ENCODE results near the gene PLEKHM3.

Gene PLEKHM3

GRCh38 chr2:208025037-208025813 is at the start of gene PLEKHM3:
TSS of gene PLEKHM3 (minus strand) at chr2:208025527. CDS start at chr2:208001639, 23,888 bp downstream.
- DNase-seq (ENCODE audit: low read depth): peak; percentile 54

DNA sequence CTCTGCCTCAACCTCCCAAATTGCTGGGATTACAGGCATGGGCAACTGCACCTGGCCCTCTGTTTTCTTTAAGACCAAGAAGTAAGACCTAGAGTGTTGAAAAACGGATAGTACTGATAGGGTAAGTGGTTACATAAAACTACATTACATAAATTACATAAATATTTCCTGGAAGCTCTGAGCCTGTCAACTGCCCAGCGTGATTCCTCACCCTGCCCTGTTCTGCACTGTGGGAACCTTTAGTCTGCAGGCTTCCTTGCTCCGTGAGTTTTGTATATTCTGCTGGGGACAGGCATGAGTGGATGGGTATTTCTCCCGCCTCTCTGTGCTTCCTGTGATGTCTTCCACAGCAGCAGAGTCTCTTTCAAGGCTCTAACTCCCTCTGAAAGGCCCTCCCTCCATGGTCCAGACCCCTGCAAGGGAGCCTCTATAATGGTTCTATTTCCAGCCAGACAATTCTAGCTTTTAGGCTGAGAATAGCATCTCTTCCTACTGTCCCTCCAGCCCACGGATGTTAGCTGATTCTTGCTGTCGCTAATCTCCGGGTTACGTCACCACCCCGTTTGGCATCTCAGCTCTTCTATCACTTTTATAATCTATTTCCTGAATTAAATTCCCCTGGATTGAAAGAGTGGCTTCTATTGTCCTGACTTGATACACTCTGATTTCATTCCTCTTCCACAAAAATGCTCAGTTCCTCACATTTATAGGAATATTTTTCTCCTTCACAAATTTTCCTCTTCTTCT is 49.5 kb upstream of the PLEKHM3 start:
- DNase-seq (ENCODE audit: low read depth): no peak

- DNase-seq (ENCODE audit: low read depth): peak; percentile 10
Observed at GRCh38 chr2:208072250-208072892, 47.0 kb upstream of the PLEKHM3 start.

DNA sequence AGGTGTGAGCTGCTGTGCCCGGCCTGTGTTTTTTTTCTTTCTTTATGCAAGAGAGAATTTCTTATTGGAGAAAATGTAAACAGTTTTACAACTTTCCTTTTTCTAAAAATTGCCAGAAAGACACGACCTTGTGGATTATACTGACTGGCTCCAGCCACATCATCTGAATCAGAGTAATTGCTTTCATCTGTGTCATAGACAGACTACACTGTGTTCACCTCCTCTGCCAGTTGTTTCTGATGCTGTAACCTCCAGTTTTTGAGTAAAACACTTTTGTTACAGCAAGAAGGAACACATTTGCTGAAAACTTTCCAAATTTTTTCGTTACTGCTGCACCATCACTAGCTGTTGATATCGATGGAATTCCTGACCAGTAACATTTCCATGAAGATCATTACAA is 43.9 kb upstream of the PLEKHM3 start:
- no peak for DNase-seq (ENCODE audit: low read depth)

- DNase-seq (ENCODE audit: low read depth): no peak
Observed at GRCh38 chr2:208066016-208066415, 40.7 kb upstream of the PLEKHM3 start.

- DNase-seq (ENCODE audit: low read depth): no peak
Observed at GRCh38 chr2:208065476-208065875, 40.1 kb upstream of the PLEKHM3 start.

DNA sequence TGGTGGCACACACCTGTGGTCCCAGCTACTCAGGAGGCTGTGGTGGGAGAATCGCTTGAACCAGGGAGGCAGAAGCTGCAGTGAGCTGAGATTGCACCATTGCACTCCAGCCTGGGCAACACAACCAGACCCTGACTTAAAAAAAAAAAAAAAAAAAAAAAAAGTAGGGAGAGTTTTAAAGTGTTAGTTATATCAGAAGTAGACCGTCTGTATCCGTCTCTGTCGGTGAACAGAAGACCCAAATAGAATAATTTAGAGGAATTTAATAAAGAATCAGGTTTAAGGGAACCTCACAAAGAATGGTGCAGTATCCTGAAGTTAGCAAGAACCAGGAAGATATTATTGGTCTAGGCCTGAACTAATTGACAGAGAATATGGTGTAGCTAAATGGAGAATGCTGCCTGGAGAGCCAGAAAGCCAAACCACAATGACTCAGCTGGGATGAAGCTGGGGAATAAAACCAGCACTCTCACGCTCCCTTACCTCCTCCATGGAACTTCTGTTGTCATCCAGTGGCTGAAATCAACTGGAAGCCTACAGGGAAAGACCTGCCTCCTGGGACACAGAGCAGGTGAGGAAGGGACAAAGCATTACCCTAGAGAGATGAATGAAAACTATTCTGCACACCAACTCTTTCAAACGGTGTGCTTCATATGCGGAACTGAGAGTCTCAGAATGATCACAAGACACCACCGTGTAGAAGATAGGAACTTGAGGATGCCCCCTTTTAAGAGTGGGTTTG is 39.1 kb upstream of the PLEKHM3 start:
- no peak for DNase-seq (ENCODE audit: low read depth)

GRCh38 chr2:208062961-208063360 is 37.6 kb upstream of the PLEKHM3 start:
- DNase-seq (ENCODE audit: low read depth): no peak

DNA sequence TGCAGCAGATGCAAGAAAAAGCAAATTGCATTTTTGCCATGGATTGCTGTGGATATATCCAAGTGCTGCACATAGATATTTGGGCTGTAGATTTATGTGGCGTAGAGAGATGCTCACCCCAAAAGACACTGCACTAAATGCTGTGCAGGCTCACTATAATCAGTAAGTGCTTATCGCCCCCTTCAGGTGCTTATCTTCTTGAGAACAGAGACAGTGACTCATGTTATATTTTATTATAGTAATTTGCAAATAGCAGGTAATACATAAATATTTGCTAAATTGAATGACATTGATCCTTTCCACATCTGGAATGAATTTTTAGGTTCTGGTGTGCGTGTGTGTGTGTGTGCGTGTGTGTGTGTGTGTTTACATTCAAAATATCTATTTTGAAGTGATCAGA is 36.8 kb upstream of the PLEKHM3 start:
- DNase-seq (ENCODE audit: low read depth): no peak

DNA sequence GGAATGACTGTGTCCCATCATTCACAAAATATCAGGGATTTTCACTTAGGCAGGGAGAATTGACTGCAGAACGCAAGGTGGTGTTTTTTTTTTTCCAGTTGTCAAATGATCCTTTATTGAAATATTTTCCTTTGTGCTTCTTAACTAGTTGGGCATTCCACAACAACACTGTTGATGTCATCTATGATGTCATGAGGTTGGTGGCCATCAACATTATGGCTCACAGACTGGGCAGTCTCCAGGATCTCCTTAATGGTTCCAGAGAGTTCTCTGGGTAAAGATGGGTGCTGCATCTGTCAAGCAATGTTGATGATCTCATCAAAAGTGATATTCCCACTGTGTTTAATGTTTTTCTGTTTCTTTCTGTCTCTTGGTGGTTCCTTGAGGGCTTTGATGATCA is 31.8 kb upstream of the PLEKHM3 start:
- DNase-seq (ENCODE audit: low read depth): no peak

- no peak for DNase-seq (ENCODE audit: low read depth)
Observed at GRCh38 chr2:208049441-208049840, 24.1 kb upstream of the PLEKHM3 start.

DNA sequence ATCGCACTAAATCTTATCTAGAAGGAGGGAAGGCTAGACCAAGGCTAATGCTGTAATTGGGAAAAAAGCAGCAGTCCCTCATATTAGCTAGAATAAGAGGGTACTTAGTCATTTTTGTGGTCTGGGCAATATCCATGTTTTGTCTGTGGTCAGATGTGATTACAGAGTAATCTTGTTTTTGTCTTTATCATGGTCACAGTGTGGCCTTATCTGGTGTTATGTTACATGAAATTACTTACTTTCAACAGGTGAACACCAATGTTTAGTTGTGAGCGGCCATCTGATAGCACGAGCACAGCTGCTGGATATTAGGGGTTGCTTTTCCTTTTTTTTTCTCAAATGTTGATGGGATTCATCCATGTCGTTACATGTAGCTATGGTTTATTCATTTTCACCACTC is 23.7 kb upstream of the PLEKHM3 start:
- no peak for DNase-seq (ENCODE audit: low read depth)

- DNase-seq (ENCODE audit: low read depth): no peak
Observed at GRCh38 chr2:208047840-208048239, 22.5 kb upstream of the PLEKHM3 start.

DNA sequence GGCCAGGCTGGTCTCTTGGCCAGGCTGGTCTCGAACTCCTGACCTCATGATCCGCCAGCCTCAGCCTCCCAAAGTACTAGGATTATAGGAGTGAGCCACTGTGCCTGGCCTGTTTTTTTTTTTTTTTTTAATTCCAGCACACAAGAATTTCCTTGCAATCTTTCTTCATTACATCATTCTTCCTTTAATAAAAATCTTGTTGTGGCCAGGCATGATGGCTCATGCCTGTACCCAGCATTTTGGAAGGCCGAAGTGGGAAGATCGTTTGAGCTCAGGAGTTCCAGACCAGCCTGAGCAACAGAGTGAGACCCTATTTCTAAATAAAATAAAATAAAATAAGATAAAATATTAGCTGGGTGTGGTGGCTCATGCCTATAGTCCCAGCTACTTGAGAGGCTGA is 21.4 kb upstream of the PLEKHM3 start:
- no peak for DNase-seq (ENCODE audit: low read depth)

DNA sequence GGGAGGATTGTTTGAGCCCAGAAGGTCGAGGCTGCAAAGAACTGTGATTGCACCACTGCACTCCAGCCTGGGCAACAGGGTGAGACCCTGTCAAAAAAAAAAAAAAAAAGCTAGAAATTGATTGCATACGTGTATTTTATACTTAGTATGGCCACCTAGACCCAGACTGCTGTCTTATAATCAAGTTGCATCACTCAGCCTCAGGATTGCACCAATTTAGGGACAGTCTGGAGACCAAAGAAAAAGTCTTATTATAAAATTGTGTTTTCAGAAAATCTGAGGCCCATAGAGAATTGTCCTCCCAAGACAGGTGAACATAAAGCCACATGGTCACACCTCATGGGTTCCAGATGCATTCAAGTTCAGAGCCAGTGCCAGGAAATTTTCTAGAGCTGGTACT is 17.1 kb upstream of the PLEKHM3 start:
- no peak for DNase-seq (ENCODE audit: low read depth)

- DNase-seq (ENCODE audit: low read depth): no peak
Observed at GRCh38 chr2:208042041-208042440, 16.7 kb upstream of the PLEKHM3 start.

DNA sequence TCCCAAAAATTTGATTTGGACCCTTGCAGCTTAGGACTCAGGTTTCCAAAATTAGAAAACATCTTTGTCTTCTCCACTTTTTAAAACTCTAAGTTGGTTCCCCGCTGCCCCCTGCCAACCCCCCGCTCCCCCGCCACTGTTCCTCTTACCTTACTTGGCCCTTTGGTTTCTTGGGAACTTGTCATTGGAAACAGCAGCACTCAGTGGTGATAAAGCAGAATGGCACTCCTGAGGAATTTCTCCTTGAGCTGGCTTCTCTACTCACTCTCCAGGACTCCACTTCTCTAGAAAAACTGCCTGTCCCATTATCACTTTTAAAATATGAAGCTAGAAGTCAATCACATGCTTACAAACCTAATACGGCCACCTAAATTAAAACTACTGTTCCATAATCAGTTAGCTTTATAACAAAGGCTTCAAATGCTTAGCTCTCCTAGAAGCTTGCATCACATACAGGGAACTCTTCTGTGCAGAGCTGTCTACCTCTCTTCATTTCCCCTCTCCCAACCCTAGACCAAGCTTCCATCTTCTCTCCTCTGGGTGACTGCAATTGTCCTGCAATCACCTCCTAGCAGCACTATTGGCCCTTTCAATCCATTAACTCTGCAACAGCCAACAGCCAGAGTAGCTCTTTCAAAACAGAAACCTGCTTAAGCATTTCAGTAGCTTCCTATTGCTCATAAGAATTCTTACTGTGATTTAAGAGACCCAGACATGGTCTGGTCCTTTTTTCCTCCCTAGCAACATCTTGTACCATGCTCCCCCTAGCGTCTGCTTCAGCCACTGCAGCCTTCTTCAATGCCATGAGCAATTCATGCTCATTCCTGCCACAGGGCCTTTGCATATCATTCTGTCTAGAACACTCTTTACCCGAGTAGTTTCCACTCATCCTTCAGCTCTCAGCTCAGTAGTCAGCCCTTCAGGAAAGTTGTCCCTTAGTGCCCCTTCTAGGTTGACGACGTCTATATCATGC is 15.2 kb upstream of the PLEKHM3 start:
- peak; percentile 14 for DNase-seq (ENCODE audit: low read depth)

DNA sequence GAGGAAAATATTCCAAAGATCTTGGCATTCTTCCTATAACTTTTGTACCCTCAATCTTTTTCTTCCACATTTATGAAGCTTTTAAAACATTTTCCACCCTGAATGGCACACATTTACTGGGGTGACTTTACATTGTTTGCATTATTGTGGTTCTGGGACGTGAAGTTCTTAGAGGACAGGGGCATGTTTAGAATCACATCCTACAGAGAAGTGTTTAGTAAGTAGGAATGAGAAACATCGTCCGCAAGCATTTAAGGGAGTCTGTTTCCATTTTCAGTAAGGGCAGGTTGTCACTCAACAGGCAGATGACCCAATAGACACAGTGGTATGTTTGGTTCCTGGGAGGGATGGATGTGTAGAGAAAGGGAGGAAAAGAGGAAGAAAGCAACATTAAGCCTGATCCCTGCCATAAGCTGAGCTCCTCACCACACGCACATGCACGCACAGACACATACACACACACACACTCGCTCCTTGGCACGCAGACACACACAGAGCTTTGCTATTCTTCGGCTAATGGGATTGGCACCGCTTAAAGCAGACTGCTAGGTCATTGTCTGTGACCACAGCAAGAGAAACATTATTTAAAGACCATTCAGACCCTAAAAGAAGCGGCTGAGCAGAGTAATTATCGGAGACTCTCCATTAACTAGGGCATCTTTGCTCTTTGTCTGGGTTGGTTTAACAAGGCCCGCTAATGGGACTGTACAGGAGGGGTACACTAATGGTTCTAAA is 14.2 kb upstream of the PLEKHM3 start:
- no peak for DNase-seq (ENCODE audit: low read depth)

- DNase-seq (ENCODE audit: low read depth): no peak
Observed at GRCh38 chr2:208037564-208038487, 12.5 kb upstream of the PLEKHM3 start.
